Endothelial cell of umbilical vein (primary cell): Measurements from ENCODE around the gene KRT3. TPM values are rescaled to one million over a fixed set of nuclear protein-coding genes. Genes with fewer than 3 reads are reported as not detected.

Experiments used
- BruUV-seq: library from RNA; stranded (reverse); fragments of 400-500 nt; replicated peaks from 2 replicates; lab custom pipeline; 2021; lab: Mats Ljungman, UMichigan
- CTCF ChIA-PET: fragments of 300-600, 350-600 bp; sonication (Branson Sonifier 250); formaldehyde crosslinking; loops from one replicate; lab custom pipeline; 2021; ENCODE audit warnings: antibody characterized with exemption, inconsistent platforms; lab: Charles Lee
- POLR2A ChIA-PET: fragments of 300-600, 350-600 bp; sonication (Branson Sonifier 250); formaldehyde crosslinking; loops from one replicate; lab custom pipeline; 2021; ENCODE audit warnings: antibody characterized with exemption, inconsistent platforms; lab: Charles Lee
- DNase-seq: peaks from one replicate; pipeline ENCODE4 v3.0.0-alpha.2; 2011; ENCODE audit warnings: low read depth, low spot score
- FAIRE-seq: peaks from 2 replicates; lab custom pipeline; 2011; peaks lifted over from hg19 to GRCh38; lab: Jason Lieb, UNC
- H2AFZ ChIP-seq: 2 replicates; pipeline ENCODE4 v1.6.0; 2012; ENCODE audit warnings: low read depth, low read length, control low read depth, inconsistent platforms
- H3K27ac ChIP-seq: 2 replicates; pipeline ENCODE4 v1.5.1; 2011; ENCODE audit warnings: low read depth, mild to moderate bottlenecking, control low read depth, low read length, moderate library complexity; ENCODE audit not compliant: insufficient read depth
- H3K27me3 ChIP-seq, 2 experiments: 2 replicates each; pipeline versions ENCODE4 v1.6.0 to v1.6.1; 2011; ENCODE audit warnings: low read length in 2 of 2, mixed read lengths in 1 of 2; ENCODE audit not compliant: control insufficient read depth in 2 of 2, insufficient read depth in 2 of 2
- H3K36me3 ChIP-seq, 2 experiments: 2 replicates in 1 of 2; 3 replicates in 1 of 2; pipeline ENCODE4 v1.5.1; 2011; ENCODE audit warnings: low read length in 2 of 2, mild to moderate bottlenecking in 1 of 2, moderate library complexity in 1 of 2; ENCODE audit not compliant: control insufficient read depth in 2 of 2, insufficient read depth in 2 of 2; ENCODE audit errors: extremely low read depth in 1 of 2
- H3K4me1 ChIP-seq: 3 replicates; pipeline ENCODE4 v1.5.1; 2011; ENCODE audit warnings: mild to moderate bottlenecking, low read length; ENCODE audit not compliant: control insufficient read depth, insufficient read depth; ENCODE audit errors: extremely low read depth
- H3K4me2 ChIP-seq: 2 replicates; pipeline ENCODE4 v1.6.1; 2011; ENCODE audit warnings: low read length, control low read depth, mixed read lengths; ENCODE audit not compliant: insufficient read depth
- H3K4me3 ChIP-seq, 3 experiments: fragments of 200-600 bp in 1 of 3; sonication (generic), shearing (Covaris generic) in 1 of 3; replicated peaks in 1 of 3; 2 replicates each; pipeline ENCODE4 v1.5.1; 2011 to 2016; ENCODE audit warnings: control low read depth in 3 of 3, low read length in 3 of 3, mild to moderate bottlenecking in 2 of 3, inconsistent platforms in 1 of 3, low read depth in 1 of 3, moderate library complexity in 1 of 3; ENCODE audit not compliant: insufficient read depth in 1 of 3
- H3K79me2 ChIP-seq: 2 replicates; pipeline ENCODE4 v1.6.0; 2012; ENCODE audit warnings: low read length, inconsistent platforms; ENCODE audit not compliant: control insufficient read depth, insufficient read depth
- H3K9ac ChIP-seq: replicated peaks from 2 replicates; pipeline ENCODE3; 2011; ENCODE audit warnings: low read length, control low read depth; ENCODE audit not compliant: insufficient read depth; ENCODE audit errors: extremely low read depth
- H3K9me1 ChIP-seq: replicated peaks from 3 replicates; pipeline ENCODE4 v1.6.0; 2011; ENCODE audit warnings: mild to moderate bottlenecking, low read length; ENCODE audit not compliant: control insufficient read depth, insufficient read depth; ENCODE audit errors: extremely low read depth
- H3K9me3 ChIP-seq: replicated peaks from 2 replicates; pipeline ENCODE4 v1.5.1; 2012; ENCODE audit warnings: low read length, inconsistent platforms; ENCODE audit not compliant: control insufficient read depth, insufficient read depth
- H4K20me1 ChIP-seq: replicated peaks from 2 replicates; pipeline ENCODE3; 2011; ENCODE audit warnings: mild to moderate bottlenecking, low read length; ENCODE audit not compliant: control insufficient read depth, insufficient read depth; ENCODE audit errors: extremely low read depth
- EZH2 ChIP-seq: IDR thresholded peaks from 2 replicates; pipeline ENCODE4 v1.6.1; 2012; ENCODE audit warnings: borderline replicate concordance, low read depth, mild to moderate bottlenecking, moderate library complexity, low read length, inconsistent platforms; ENCODE audit not compliant: severe bottlenecking
- FOS ChIP-seq: IDR thresholded peaks from 2 replicates; pipeline ENCODE4 v1.6.1; 2011; ENCODE audit warnings: mild to moderate bottlenecking, low read length, moderate library complexity, borderline replicate concordance; ENCODE audit not compliant: insufficient read depth
- GATA2 ChIP-seq: IDR thresholded peaks from 2 replicates; pipeline ENCODE4 v1.7.0; 2011; ENCODE audit warnings: low read depth, mild to moderate bottlenecking, moderate library complexity, mixed read lengths, low read length; ENCODE audit not compliant: insufficient read length, insufficient read depth
- JUN ChIP-seq: IDR thresholded peaks from 2 replicates; pipeline ENCODE4 v1.6.1; 2011; ENCODE audit warnings: borderline replicate concordance, low read depth; ENCODE audit not compliant: insufficient read length, insufficient read depth
- MYC ChIP-seq: IDR thresholded peaks from one replicate; pipeline ENCODE4 v1.6.1; 2011; ENCODE audit warnings: mild to moderate bottlenecking, low read depth, low read length
- POLR2A ChIP-seq: IDR thresholded peaks from 2 replicates; pipeline ENCODE4 v1.6.1; 2012; ENCODE audit warnings: low read depth, mild to moderate bottlenecking, control low read depth, low read length
- POLR2AphosphoS5 ChIP-seq: IDR thresholded peaks from 2 replicates; pipeline ENCODE4 v1.6.1; 2012; ENCODE audit warnings: low read depth, mild to moderate bottlenecking, control low read depth, low read length, moderate library complexity; ENCODE audit not compliant: insufficient read depth
- dilution Hi-C: fragments of 300-500 bp; cut with MboI; formaldehyde crosslinking; loops from one replicate; pipeline ENCODE4 v1.15.0; 2019; ENCODE audit warnings: low sequenced_read_pairs; ENCODE audit not compliant: extremely low pct_ligation_motif_present
- intact Hi-C: fragments of 100-400 bp; cut with micrococcal nuclease; formaldehyde crosslinking; loops from one replicate; pipeline ENCODE4 v1.10.0; 2022
- polyA plus RNA-seq, 4 experiments: library from polyadenylated mRNA; depleted of rRNA in 3 of 4; stranded (reverse) in 3 of 4; unstranded in 1 of 4; fragments of >200 nt; gene quantifications; 2 replicates each; pipeline versions ENCODE4 v1.2.1 to v1.2.3, GENCODE V29; 2011 to 2012; ENCODE audit warnings: missing spikeins in 1 of 4
- total RNA-seq: library from RNA; stranded (reverse); gene quantifications from 2 replicates; pipeline ENCODE4 v1.2.3, GENCODE V29; 2021
- TF ChIP-seq, protein P1 (sequence below), 2 donors: IDR thresholded peaks; 1 replicate in 1 of 2; 2 replicates in 1 of 2; pipeline ENCODE4 v1.5.1; 2011; ENCODE audit warnings: low read length in 2 of 2, mild to moderate bottlenecking in 2 of 2, moderate library complexity in 2 of 2, control low read depth in 1 of 2, inconsistent platforms in 1 of 2, low read depth in 1 of 2; ENCODE audit not compliant: insufficient read depth in 1 of 2; ENCODE audit errors: extremely low read depth in 1 of 2
- TF ChIP-seq, protein P2 (sequence below): IDR thresholded peaks from 2 replicates; pipeline ENCODE4 v1.6.1; 2011; ENCODE audit not compliant: insufficient read depth, insufficient read length

Gene KRT3
- total and polyA plus RNA-seq, 2 donors (not counting 3 experiments of a cell fraction or from before 2014, with no cell fraction given) = not detected

DNA sequence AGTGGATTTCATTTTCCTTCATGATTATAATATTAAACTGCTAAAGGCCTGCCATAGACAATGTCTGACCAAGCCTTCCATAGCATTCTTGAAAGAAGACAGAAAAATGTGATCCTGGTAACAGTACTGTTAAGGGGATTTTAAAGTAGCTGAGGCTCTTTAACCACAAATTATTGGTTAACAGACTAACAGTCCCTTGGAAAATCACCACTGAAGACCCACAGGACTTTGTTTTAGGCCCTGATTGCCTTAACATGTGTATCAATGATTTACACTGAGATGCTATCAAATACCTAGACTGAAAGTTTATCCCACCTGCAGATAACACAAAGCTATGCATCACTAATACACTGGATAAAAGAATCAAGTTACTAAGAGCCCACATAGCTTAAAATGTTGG, 32.2 kb upstream of the KRT3 start:
- Histone ChIP-seq H3K79me2 (no peaks in the 10 kb centered on the region), H3K27me3 (peaks cover 2 to 3% of the 10 kb centered on the region in 2 experiments), H3K4me1 (no peaks in the 10 kb centered on the region), H3K36me3 (no peaks in the 10 kb centered on the region), H4K20me1 (no peaks in the 10 kb centered on the region), H3K4me2 (no peak overlapping the region), H3K9ac (no peak overlapping the region), H3K27ac (no peak overlapping the region), H3K9me3 (no peaks in the 10 kb centered on the region), H3K9me1 (no peaks in the 10 kb centered on the region), H3K4me3 (no peak overlapping the region), H2AFZ (no peak overlapping the region)
- TF ChIP-seq POLR2AphosphoS5 (no peak), GATA2 (no peak), POLR2A (no peak), EZH2 (no peak), FOS (no peak), MYC (no peak), JUN (no peak)
- TF ChIP-seq, protein P1, sequence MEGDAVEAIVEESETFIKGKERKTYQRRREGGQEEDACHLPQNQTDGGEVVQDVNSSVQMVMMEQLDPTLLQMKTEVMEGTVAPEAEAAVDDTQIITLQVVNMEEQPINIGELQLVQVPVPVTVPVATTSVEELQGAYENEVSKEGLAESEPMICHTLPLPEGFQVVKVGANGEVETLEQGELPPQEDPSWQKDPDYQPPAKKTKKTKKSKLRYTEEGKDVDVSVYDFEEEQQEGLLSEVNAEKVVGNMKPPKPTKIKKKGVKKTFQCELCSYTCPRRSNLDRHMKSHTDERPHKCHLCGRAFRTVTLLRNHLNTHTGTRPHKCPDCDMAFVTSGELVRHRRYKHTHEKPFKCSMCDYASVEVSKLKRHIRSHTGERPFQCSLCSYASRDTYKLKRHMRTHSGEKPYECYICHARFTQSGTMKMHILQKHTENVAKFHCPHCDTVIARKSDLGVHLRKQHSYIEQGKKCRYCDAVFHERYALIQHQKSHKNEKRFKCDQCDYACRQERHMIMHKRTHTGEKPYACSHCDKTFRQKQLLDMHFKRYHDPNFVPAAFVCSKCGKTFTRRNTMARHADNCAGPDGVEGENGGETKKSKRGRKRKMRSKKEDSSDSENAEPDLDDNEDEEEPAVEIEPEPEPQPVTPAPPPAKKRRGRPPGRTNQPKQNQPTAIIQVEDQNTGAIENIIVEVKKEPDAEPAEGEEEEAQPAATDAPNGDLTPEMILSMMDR (IDR thresholded peaks at IDR 0.05; ENCODE audit: extremely low read depth in 1 of 2, insufficient read depth in 1 of 2, low read depth in 1 of 2, low read length in 2 of 2) = no peak
- TF ChIP-seq, protein P2, sequence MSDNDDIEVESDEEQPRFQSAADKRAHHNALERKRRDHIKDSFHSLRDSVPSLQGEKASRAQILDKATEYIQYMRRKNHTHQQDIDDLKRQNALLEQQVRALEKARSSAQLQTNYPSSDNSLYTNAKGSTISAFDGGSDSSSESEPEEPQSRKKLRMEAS = no peak
- no TSS peak for BruUV-seq
- DNase-seq (no peak), FAIRE-seq (no peak)
- POLR2A ChIA-PET = no interaction called here
- dilution Hi-C loops (no loop called here), intact Hi-C loops (no loop called here)
- CTCF ChIA-PET = no interaction called here
